OCI-LY1 (cell line): ENCODE data around the gene TRIM43B.
"Not testable (repeated sequence)": the region's sequence is repeated elsewhere in the genome, so short reads cannot be mapped to it uniquely, and the experiment has no call there.

Experiments used
- H2AFZ ChIP-seq: fragments of 200-600 bp; sonication (generic), shearing (Covaris generic); 2 replicates; pipeline ENCODE4 v1.6.0; 2014; ENCODE audit warnings: antibody characterized with exemption, mild to moderate bottlenecking, low read length
- H3F3A ChIP-seq: fragments of 200-600 bp; sonication (generic), shearing (Covaris generic); 2 replicates; pipeline ENCODE4 v1.6.0; 2014; ENCODE audit warnings: mild to moderate bottlenecking, antibody characterized with exemption, low read length, moderate library complexity; ENCODE audit not compliant: insufficient read depth
- H3K27ac ChIP-seq: fragments of 200-600 bp; sonication (generic); 2 replicates; pipeline ENCODE4 v1.5.1; 2014; ENCODE audit warnings: low read length, mixed run types, mild to moderate bottlenecking, low read depth; ENCODE audit not compliant: poor library complexity, severe bottlenecking
- H3K27me3 ChIP-seq: fragments of 200-600 bp; sonication (generic); 2 replicates; pipeline ENCODE4 v1.6.0; 2014; ENCODE audit warnings: antibody characterized with exemption, mild to moderate bottlenecking, low read length, moderate library complexity; ENCODE audit not compliant: insufficient read depth
- H3K36me3 ChIP-seq: fragments of 200-600 bp; sonication (generic); 2 replicates; pipeline ENCODE4 v1.6.1; 2014; ENCODE audit warnings: mild to moderate bottlenecking, antibody characterized with exemption, low read length, moderate library complexity, mixed read lengths; ENCODE audit not compliant: insufficient read depth
- H3K4me1 ChIP-seq: fragments of 200-600 bp; sonication (generic); 2 replicates; pipeline ENCODE4 v1.5.1; 2014; ENCODE audit warnings: mild to moderate bottlenecking, low read length, moderate library complexity; ENCODE audit not compliant: insufficient read depth, severe bottlenecking
- H3K4me2 ChIP-seq: fragments of 200-600 bp; sonication (generic), shearing (Covaris generic); 2 replicates; pipeline ENCODE4 v1.6.1; 2014; ENCODE audit warnings: low read length
- H3K4me3 ChIP-seq: fragments of 200-600 bp; sonication (generic); 2 replicates; pipeline ENCODE4 v1.5.1; 2014; ENCODE audit warnings: low read length, low read depth, mild to moderate bottlenecking, mixed read lengths; ENCODE audit not compliant: poor library complexity, severe bottlenecking
- H3K79me2 ChIP-seq: fragments of 200-600 bp; shearing (Covaris generic); 2 replicates; pipeline ENCODE4 v1.6.1; 2016; ENCODE audit warnings: mixed run types, low read length, mixed read lengths; ENCODE audit not compliant: insufficient read depth
- H3K9ac ChIP-seq: fragments of 200-600 bp; sonication (generic), shearing (Covaris generic); 2 replicates; pipeline ENCODE4 v1.6.1; 2014; ENCODE audit warnings: mild to moderate bottlenecking, low read length, mixed read lengths
- H3K9me2 ChIP-seq: fragments of 200-600 bp; sonication (generic), shearing (Covaris generic); 2 replicates; pipeline ENCODE4 v1.6.1; 2014; ENCODE audit warnings: low read depth, mild to moderate bottlenecking, low read length, mixed read lengths
- H3K9me3 ChIP-seq: fragments of 200-600 bp; shearing (Covaris generic); 2 replicates; pipeline ENCODE4 v1.6.1; 2014; ENCODE audit warnings: low read length, mixed read lengths
- H4K20me1 ChIP-seq: fragments of 200-600 bp; sonication (generic), shearing (Covaris generic); 2 replicates; pipeline ENCODE4 v1.6.0; 2016; ENCODE audit warnings: mild to moderate bottlenecking, low read length; ENCODE audit not compliant: insufficient read depth
- EZH2 ChIP-seq: fragments of 200-600 bp; sonication (generic), shearing (Covaris generic); IDR thresholded peaks from 2 replicates; pipeline ENCODE4 v1.8.0; 2017; ENCODE audit warnings: borderline replicate concordance, mixed run types, mild to moderate bottlenecking, antibody characterized with exemption, low read length, moderate library complexity, mixed read lengths
- TF ChIP-seq, protein P1 (sequence below): fragments of 200-600 bp; sonication (generic), shearing (Covaris generic); IDR thresholded peaks from 2 replicates; pipeline ENCODE4 v1.5.1; 2017; ENCODE audit warnings: mild to moderate bottlenecking, antibody characterized with exemption, low read length, moderate library complexity, mixed read lengths

TRIM43B gene

DNA sequence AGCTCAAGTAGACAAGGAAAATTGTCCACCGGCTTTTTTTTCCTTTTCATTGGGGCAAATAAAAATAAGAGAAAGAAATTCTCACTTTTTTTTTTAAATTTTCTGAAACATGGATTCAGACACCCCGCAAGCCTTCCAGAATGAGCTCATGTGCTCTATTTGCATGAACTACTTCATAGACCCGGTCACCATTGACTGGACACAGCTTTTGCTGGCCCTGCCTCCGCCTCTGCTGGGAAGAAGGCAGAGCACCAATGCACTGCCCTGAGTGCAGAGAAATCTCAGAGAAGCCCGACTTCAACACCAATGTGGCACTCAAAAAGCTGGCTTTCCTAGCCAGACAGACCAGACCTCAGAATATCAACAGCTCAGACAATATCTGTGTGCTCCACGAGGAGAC, 30.2 kb upstream of the TRIM43B start:
- TF ChIP-seq, protein P1, sequence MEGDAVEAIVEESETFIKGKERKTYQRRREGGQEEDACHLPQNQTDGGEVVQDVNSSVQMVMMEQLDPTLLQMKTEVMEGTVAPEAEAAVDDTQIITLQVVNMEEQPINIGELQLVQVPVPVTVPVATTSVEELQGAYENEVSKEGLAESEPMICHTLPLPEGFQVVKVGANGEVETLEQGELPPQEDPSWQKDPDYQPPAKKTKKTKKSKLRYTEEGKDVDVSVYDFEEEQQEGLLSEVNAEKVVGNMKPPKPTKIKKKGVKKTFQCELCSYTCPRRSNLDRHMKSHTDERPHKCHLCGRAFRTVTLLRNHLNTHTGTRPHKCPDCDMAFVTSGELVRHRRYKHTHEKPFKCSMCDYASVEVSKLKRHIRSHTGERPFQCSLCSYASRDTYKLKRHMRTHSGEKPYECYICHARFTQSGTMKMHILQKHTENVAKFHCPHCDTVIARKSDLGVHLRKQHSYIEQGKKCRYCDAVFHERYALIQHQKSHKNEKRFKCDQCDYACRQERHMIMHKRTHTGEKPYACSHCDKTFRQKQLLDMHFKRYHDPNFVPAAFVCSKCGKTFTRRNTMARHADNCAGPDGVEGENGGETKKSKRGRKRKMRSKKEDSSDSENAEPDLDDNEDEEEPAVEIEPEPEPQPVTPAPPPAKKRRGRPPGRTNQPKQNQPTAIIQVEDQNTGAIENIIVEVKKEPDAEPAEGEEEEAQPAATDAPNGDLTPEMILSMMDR = no peak
- no peak for TF ChIP-seq EZH2

GRCh38 chr2:95514226-95514625, 29.7 kb upstream of the TRIM43B start:
- not testable (repeated sequence) for H3K4me2 ChIP-seq, H2AFZ ChIP-seq, H3K36me3 ChIP-seq, H3K9me2 ChIP-seq, H3K27ac ChIP-seq, H4K20me1 ChIP-seq, H3K9ac ChIP-seq, H3K27me3 ChIP-seq, H3K9me3 ChIP-seq, H3K4me3 ChIP-seq, H3F3A ChIP-seq, H3K79me2 ChIP-seq, H3K4me1 ChIP-seq

More for the DNA sequence above, 30.2 kb upstream of the TRIM43B start:
- Histone ChIP-seq H3K9me3 (no peaks in the 10 kb centered on the region), H3K27ac (no peak overlapping the region), H3K4me3 (no peak overlapping the region), H3F3A (no peaks in the 10 kb centered on the region), H3K4me1 (no peaks in the 10 kb centered on the region), H3K36me3 (no peaks in the 10 kb centered on the region), H2AFZ (no peak overlapping the region), H3K27me3 (no peaks in the 10 kb centered on the region), H3K9ac (no peak overlapping the region), H4K20me1 (no peaks in the 10 kb centered on the region), H3K9me2 (no peaks in the 10 kb centered on the region), H3K4me2 (no peak overlapping the region), H3K79me2 (no peaks in the 10 kb centered on the region)

DNA sequence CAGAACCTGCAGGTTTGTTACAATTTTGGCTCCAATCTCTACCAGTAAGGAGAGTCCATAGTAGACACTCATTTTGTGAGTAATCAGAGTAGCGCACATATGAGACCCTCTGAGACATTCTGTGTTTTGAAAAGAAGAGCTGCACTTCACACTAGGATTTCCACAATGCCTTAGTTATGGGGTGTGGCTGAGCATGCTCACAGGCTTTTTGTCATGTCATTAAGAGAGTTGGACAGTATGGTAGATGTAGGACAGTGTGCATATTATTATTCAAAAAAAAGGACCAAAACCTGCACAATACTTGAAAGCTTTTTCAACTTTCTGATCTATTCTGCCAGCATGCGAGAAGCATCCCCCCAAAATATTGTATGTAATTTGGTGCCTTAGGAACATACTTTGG, 24.9 kb upstream of the TRIM43B start:
- TF ChIP-seq, protein P1 = no peak
- no peak for TF ChIP-seq EZH2
- H3K4me2 ChIP-seq = no peak overlapping the region

DNA sequence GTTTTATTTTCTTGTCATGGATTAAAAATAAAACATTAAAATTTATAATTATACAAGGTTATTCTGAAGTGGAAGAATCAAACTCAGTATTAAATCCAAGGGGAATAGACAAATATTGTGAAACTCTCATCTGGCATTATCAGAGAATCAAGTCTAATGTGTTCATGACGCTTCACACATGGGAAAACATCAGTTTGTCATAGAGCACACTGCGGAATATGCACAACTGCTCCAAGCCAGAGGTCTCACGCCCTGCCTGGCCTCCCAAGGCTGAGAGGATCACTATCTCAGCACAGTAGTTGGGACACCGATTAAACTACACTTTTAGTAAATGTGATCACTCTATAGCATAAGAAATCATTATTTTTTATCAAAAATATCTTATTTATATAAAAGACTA, 20.7 kb upstream of the TRIM43B start:
- Histone ChIP-seq H3K4me3 (no peak overlapping the region), H3K27me3 (no peaks in the 10 kb centered on the region), H3F3A (no peaks in the 10 kb centered on the region), H3K79me2 (no peaks in the 10 kb centered on the region), H3K27ac (no peak overlapping the region), H3K9ac (no peak overlapping the region), H3K4me1 (no peaks in the 10 kb centered on the region), H3K9me3 (no peaks in the 10 kb centered on the region), H2AFZ (no peak overlapping the region), H3K4me2 (no peak overlapping the region), H3K9me2 (no peaks in the 10 kb centered on the region), H3K36me3 (no peaks in the 10 kb centered on the region), H4K20me1 (no peaks in the 10 kb centered on the region)
- TF ChIP-seq, protein P1 = no peak
- TF ChIP-seq EZH2 = no peak

More for the DNA sequence above, 24.9 kb upstream of the TRIM43B start:
- no peaks in the 10 kb centered on the region for H4K20me1 ChIP-seq
- H3K27ac ChIP-seq = no peak overlapping the region
- no peaks in the 10 kb centered on the region for H3F3A ChIP-seq
- H3K79me2 ChIP-seq = no peaks in the 10 kb centered on the region
- no peaks in the 10 kb centered on the region for H3K27me3 ChIP-seq
- H3K9me2 ChIP-seq = no peaks in the 10 kb centered on the region
- no peak overlapping the region for H3K9ac ChIP-seq
- H3K4me3 ChIP-seq = no peak overlapping the region
- no peaks in the 10 kb centered on the region for H3K36me3 ChIP-seq
- no peaks in the 10 kb centered on the region for H3K4me1 ChIP-seq
- H3K9me3 ChIP-seq = no peaks in the 10 kb centered on the region
- no peak overlapping the region for H2AFZ ChIP-seq
